Measurements from ENCODE around the gene SLC16A5. TPM values are rescaled to one million over a fixed set of nuclear protein-coding genes. Genes with fewer than 3 reads are reported as not detected.

SLC16A5 gene
- total RNA-seq, 1 donor from 2014 or later = 5.5 TPM

GRCh38 chr17:75142236-75142971, 54.6 kb downstream of the SLC16A5 start:
- no peaks in the 10 kb centered on the region for H3K9me3 Mint-ChIP-seq
- no peak overlapping the region for H3K4me3 Mint-ChIP-seq
- DNase-seq (ENCODE audit: low spot score) = no peak
- peaks cover 34% of the 10 kb centered on the region for H3K36me3 Mint-ChIP-seq (ENCODE audit: low read depth)
- peaks cover 21% of the 10 kb centered on the region for H3K4me1 Mint-ChIP-seq (ENCODE audit: low read depth)
- no peaks in the 10 kb centered on the region for H3K27me3 Mint-ChIP-seq (ENCODE audit: insufficient read depth)
- intact Hi-C loops (cut with micrococcal nuclease) = no loop called here
- no peak overlapping the region for H3K27ac Mint-ChIP-seq

GRCh38 chr17:75144816-75145512, 57.2 kb downstream of the SLC16A5 start:
- H3K4me1 Mint-ChIP-seq (ENCODE audit: low read depth) = peaks cover 39% of the 10 kb centered on the region
- no peaks in the 10 kb centered on the region for H3K9me3 Mint-ChIP-seq
- DNase-seq (ENCODE audit: low spot score) = no peak
- peaks cover 47% of the 10 kb centered on the region for H3K36me3 Mint-ChIP-seq (ENCODE audit: low read depth)
- H3K27me3 Mint-ChIP-seq (ENCODE audit: insufficient read depth) = no peaks in the 10 kb centered on the region
- H3K27ac Mint-ChIP-seq = no peak overlapping the region
- H3K4me3 Mint-ChIP-seq = no peak overlapping the region
- intact Hi-C loops (cut with micrococcal nuclease) = no loop called here

GRCh38 chr17:75146592-75146991, 58.8 kb downstream of the SLC16A5 start:
- no peak overlapping the region for H3K4me3 Mint-ChIP-seq
- H3K4me1 Mint-ChIP-seq (ENCODE audit: low read depth) = peaks cover 27% of the 10 kb centered on the region
- DNase-seq (ENCODE audit: low spot score) = no peak
- no peaks in the 10 kb centered on the region for H3K27me3 Mint-ChIP-seq (ENCODE audit: insufficient read depth)
- H3K36me3 Mint-ChIP-seq (ENCODE audit: low read depth) = peaks cover 40% of the 10 kb centered on the region
- peak overlapping the region; percentile 18 for H3K27ac Mint-ChIP-seq
- intact Hi-C loops (cut with micrococcal nuclease) = no loop called here
- H3K9me3 Mint-ChIP-seq = no peaks in the 10 kb centered on the region

- Mint-ChIP-seq H3K9me3 (no peaks in the 10 kb centered on the region), H3K27ac (no peak overlapping the region), H3K36me3 (ENCODE audit: low read depth) (peaks cover 48% of the 10 kb centered on the region)
Observed at GRCh38 chr17:75147878-75148546, 60.3 kb downstream of the SLC16A5 start.

GRCh38 chr17:75151930-75152329, 64.2 kb downstream of the SLC16A5 start:
- peak overlapping the region; percentile 97 for H3K4me3 Mint-ChIP-seq
- H3K27ac Mint-ChIP-seq = no peak overlapping the region
- DNase-seq (ENCODE audit: low spot score) = no peak
- H3K4me1 Mint-ChIP-seq (ENCODE audit: low read depth) = peaks cover 50% of the 10 kb centered on the region
- H3K36me3 Mint-ChIP-seq (ENCODE audit: low read depth) = peaks cover 30% of the 10 kb centered on the region
- H3K9me3 Mint-ChIP-seq = no peaks in the 10 kb centered on the region
- intact Hi-C loops (cut with micrococcal nuclease) = loop anchor here (5.0 kb wide), 1 partner anchor 105 kb away; the partner anchor contains the start of genes ATP5PD and KCTD2
- H3K27me3 Mint-ChIP-seq (ENCODE audit: insufficient read depth) = no peaks in the 10 kb centered on the region

More at GRCh38 chr17:75147878-75148546, 60.3 kb downstream of the SLC16A5 start:
- Mint-ChIP-seq H3K27me3 (ENCODE audit: insufficient read depth) (no peaks in the 10 kb centered on the region), H3K4me3 (no peak overlapping the region), H3K4me1 (ENCODE audit: low read depth) (peaks cover 37% of the 10 kb centered on the region)
- intact Hi-C loops (cut with micrococcal nuclease) = no loop called here
- DNase-seq (ENCODE audit: low spot score) = no peak

GRCh38 chr17:75152523-75152921, 64.8 kb downstream of the SLC16A5 start:
- peaks cover 47% of the 10 kb centered on the region for H3K4me1 Mint-ChIP-seq (ENCODE audit: low read depth)
- H3K27ac Mint-ChIP-seq = peak overlapping the region; percentile 93
- peaks cover 24% of the 10 kb centered on the region for H3K36me3 Mint-ChIP-seq (ENCODE audit: low read depth)
- H3K27me3 Mint-ChIP-seq (ENCODE audit: insufficient read depth) = no peaks in the 10 kb centered on the region
- no peak for DNase-seq (ENCODE audit: low spot score)
- intact Hi-C loops (cut with micrococcal nuclease) = loop anchor here (5.0 kb wide), 1 partner anchor 105 kb away; the partner anchor contains the start of genes ATP5PD and KCTD2
- peak overlapping the region; percentile 97 for H3K4me3 Mint-ChIP-seq
- no peaks in the 10 kb centered on the region for H3K9me3 Mint-ChIP-seq

- peak overlapping the region; percentile 97 for H3K4me3 Mint-ChIP-seq
- H3K36me3 Mint-ChIP-seq (ENCODE audit: low read depth) = peaks cover 18% of the 10 kb centered on the region
- H3K27ac Mint-ChIP-seq = peak overlapping the region; percentile 93
- intact Hi-C loops (cut with micrococcal nuclease) = loop anchor here (5.0 kb wide), 1 partner anchor 106 kb away; the partner anchor contains the start of genes ATP5PD and KCTD2
- H3K27me3 Mint-ChIP-seq (ENCODE audit: insufficient read depth) = no peaks in the 10 kb centered on the region
- H3K4me1 Mint-ChIP-seq (ENCODE audit: low read depth) = peaks cover 42% of the 10 kb centered on the region
- DNase-seq (ENCODE audit: low spot score) = peak; percentile 12
- H3K9me3 Mint-ChIP-seq = no peaks in the 10 kb centered on the region
Observed at GRCh38 chr17:75152922-75153779, 65.4 kb downstream of the SLC16A5 start.

- Mint-ChIP-seq H3K27me3 (ENCODE audit: insufficient read depth) (no peaks in the 10 kb centered on the region), H3K4me1 (ENCODE audit: low read depth) (peaks cover 35% of the 10 kb centered on the region), H3K9me3 (no peaks in the 10 kb centered on the region), H3K36me3 (ENCODE audit: low read depth) (peaks cover 15% of the 10 kb centered on the region), H3K27ac (peak overlapping the region; percentile 93), H3K4me3 (peak overlapping the region; percentile 97)
- peak; percentile 22 for DNase-seq (ENCODE audit: low spot score)
- intact Hi-C loops (cut with micrococcal nuclease) = loop anchor here (1.0 to 5.0 kb wide), 10 partner anchors 17 to 136 kb away; partner anchors contain the start of genes ARMC7, ATP5PD, GGA3 and KCTD2
Observed at GRCh38 chr17:75153780-75154194, 66.0 kb downstream of the SLC16A5 start.

- peak; percentile 97 for DNase-seq (ENCODE audit: low spot score)
- no peaks in the 10 kb centered on the region for H3K9me3 Mint-ChIP-seq
- no peaks in the 10 kb centered on the region for H3K27me3 Mint-ChIP-seq (ENCODE audit: insufficient read depth)
- H3K4me1 Mint-ChIP-seq (ENCODE audit: low read depth) = peaks cover 34% of the 10 kb centered on the region
- H3K36me3 Mint-ChIP-seq (ENCODE audit: low read depth) = peaks cover 15% of the 10 kb centered on the region
- H3K4me3 Mint-ChIP-seq = peak within 1 kb of the TSS; percentile 97
- peak within 1 kb of the TSS; percentile 93 for H3K27ac Mint-ChIP-seq
- intact Hi-C loops (cut with micrococcal nuclease) = loop anchor here (1.0 to 5.0 kb wide), 10 partner anchors 16 to 135 kb away; partner anchors contain the start of genes ARMC7, ATP5PD, GGA3 and KCTD2
Observed at GRCh38 chr17:75154195-75155106, 66.7 kb downstream of the SLC16A5 start, which contains the start of gene JPT1. TSS of gene JPT1 (minus strand) at chr17:75154512. CDS start at chr17:75154397, 115 bp downstream.

GRCh38 chr17:75155191-75155601, 67.4 kb downstream of the SLC16A5 start:
- peak overlapping the region; percentile 70 for H3K27ac Mint-ChIP-seq
- DNase-seq (ENCODE audit: low spot score) = no peak
- no peak overlapping the region for H3K4me3 Mint-ChIP-seq
- H3K4me1 Mint-ChIP-seq (ENCODE audit: low read depth) = peaks cover 28% of the 10 kb centered on the region
- H3K36me3 Mint-ChIP-seq (ENCODE audit: low read depth) = peaks cover 11% of the 10 kb centered on the region
- no peaks in the 10 kb centered on the region for H3K9me3 Mint-ChIP-seq
- intact Hi-C loops (cut with micrococcal nuclease) = loop anchor here (2.0 kb wide), 1 partner anchor 16 kb away; no protein-coding TSS in a partner anchor
- H3K27me3 Mint-ChIP-seq (ENCODE audit: insufficient read depth) = no peaks in the 10 kb centered on the region

All from activated T-helper 1 cell treated with anti-CD3 and anti-CD28 coated beads, Interleukin-12 subunit alpha, Interleukin-12 subunit beta, Interleukin-2, Interleukin-4 antibody, amounts not matched to agents 30 ng/mL and 10 ng/mL and 1 ng/mL, durations not matched to agents 14 hours and 24 hours and 36 hours (primary cell).